ENCODE data around the gene SRPK2. TPM values are rescaled to one million over a fixed set of nuclear protein-coding genes. Genes with fewer than 3 reads are reported as not detected.

SRPK2 gene
- total and polyA plus RNA-seq, 2 of the 13 experiments (the other 11 are each of a cell fraction or from before 2014, with no cell fraction given): 10.1 to 22.3 TPM

GRCh38 chr7:105389088-105389650, 448 bp upstream of the SRPK2 start (continued):
- no peak for TF ChIP-seq DMTF1 (CRISPR knock-in tag; IDR thresholded peaks at IDR 0.05)
- no peak for TF ChIP-seq ZNF773 (CRISPR knock-in tag; IDR thresholded peaks at IDR 0.05; ENCODE audit: borderline replicate concordance)
- TF ChIP-seq ZNF616 (CRISPR knock-in tag; IDR thresholded peaks at IDR 0.05; ENCODE audit: low read depth): no peak
- no peak for TF ChIP-seq RFX5 (IDR thresholded peaks at IDR 0.05; ENCODE audit: low read depth, low read length)
- TF ChIP-seq ZNF142 (CRISPR knock-in tag; IDR thresholded peaks at IDR 0.05): no peak
- TF ChIP-seq, protein P1, sequence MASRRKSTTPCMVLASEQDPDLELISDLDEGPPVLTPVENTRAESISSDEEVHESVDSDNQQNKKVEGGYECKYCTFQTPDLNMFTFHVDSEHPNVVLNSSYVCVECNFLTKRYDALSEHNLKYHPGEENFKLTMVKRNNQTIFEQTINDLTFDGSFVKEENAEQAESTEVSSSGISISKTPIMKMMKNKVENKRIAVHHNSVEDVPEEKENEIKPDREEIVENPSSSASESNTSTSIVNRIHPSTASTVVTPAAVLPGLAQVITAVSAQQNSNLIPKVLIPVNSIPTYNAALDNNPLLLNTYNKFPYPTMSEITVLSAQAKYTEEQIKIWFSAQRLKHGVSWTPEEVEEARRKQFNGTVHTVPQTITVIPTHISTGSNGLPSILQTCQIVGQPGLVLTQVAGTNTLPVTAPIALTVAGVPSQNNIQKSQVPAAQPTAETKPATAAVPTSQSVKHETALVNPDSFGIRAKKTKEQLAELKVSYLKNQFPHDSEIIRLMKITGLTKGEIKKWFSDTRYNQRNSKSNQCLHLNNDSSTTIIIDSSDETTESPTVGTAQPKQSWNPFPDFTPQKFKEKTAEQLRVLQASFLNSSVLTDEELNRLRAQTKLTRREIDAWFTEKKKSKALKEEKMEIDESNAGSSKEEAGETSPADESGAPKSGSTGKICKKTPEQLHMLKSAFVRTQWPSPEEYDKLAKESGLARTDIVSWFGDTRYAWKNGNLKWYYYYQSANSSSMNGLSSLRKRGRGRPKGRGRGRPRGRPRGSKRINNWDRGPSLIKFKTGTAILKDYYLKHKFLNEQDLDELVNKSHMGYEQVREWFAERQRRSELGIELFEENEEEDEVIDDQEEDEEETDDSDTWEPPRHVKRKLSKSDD (CRISPR knock-in tag; IDR thresholded peaks at IDR 0.05; ENCODE audit: low read depth): no peak
- TF ChIP-seq, protein P2, sequence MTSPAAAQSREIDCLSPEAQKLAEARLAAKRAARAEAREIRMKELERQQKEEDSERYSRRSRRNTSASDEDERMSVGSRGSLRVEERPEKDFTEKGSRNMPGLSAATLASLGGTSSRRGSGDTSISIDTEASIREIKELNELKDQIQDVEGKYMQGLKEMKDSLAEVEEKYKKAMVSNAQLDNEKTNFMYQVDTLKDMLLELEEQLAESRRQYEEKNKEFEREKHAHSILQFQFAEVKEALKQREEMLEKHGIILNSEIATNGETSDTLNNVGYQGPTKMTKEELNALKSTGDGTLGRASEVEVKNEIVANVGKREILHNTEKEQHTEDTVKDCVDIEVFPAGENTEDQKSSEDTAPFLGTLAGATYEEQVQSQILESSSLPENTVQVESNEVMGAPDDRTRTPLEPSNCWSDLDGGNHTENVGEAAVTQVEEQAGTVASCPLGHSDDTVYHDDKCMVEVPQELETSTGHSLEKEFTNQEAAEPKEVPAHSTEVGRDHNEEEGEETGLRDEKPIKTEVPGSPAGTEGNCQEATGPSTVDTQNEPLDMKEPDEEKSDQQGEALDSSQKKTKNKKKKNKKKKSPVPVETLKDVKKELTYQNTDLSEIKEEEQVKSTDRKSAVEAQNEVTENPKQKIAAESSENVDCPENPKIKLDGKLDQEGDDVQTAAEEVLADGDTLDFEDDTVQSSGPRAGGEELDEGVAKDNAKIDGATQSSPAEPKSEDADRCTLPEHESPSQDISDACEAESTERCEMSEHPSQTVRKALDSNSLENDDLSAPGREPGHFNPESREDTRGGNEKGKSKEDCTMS (CRISPR knock-in tag; conservative IDR thresholded peaks at IDR 0.05): no peak
- TF ChIP-seq TCF7L2 (IDR thresholded peaks at IDR 0.05; ENCODE audit: low read depth, low read length): no peak
- peak; percentile 49; the same call in 1 of the 2 replicates for TF ChIP-seq ZNF543 (CRISPR knock-in tag; IDR thresholded peaks at IDR 0.05)
- TF ChIP-seq GPN1 (CRISPR knock-in tag; IDR thresholded peaks at IDR 0.05; ENCODE audit: borderline replicate concordance): no peak
- no peak for TF ChIP-seq SP1 (IDR thresholded peaks at IDR 0.05)
- no peak for TF ChIP-seq SP1 (CRISPR knock-in tag; IDR thresholded peaks at IDR 0.05)
- no peak for TF ChIP-seq TP53 (CRISPR knock-in tag; conservative IDR thresholded peaks at IDR 0.05)
- no peak for TF ChIP-seq ZNF180 (CRISPR knock-in tag; IDR thresholded peaks at IDR 0.05; ENCODE audit: borderline replicate concordance, low read depth)
- no peak for TF ChIP-seq HNRNPK (IDR thresholded peaks at IDR 0.05; ENCODE audit: low read depth, low read length, poor library complexity, severe bottlenecking)
- no peak for TF ChIP-seq REPIN1 (CRISPR knock-in tag; IDR thresholded peaks at IDR 0.05; ENCODE audit: borderline replicate concordance, low read depth)
- no peak for TF ChIP-seq ZNF207 (IDR thresholded peaks at IDR 0.05; ENCODE audit: borderline replicate concordance)

Measured in HepG2 (cell line).